ENCODE results near the gene OR52E4.

The OR52E4 gene
- total RNA-seq = 0 reads per million in 2 donors

GRCh38 chr11:5880329-5880728, at the start of gene OR52E4:
TSS of gene OR52E4 (plus strand) at chr11:5880629. CDS start at chr11:5884293, 3,664 bp downstream.
- no peak for DNase-seq

GRCh38 chr11:5831196-5831829, 49.1 kb upstream of the OR52E4 start:
- DNase-seq = no peak

GRCh38 chr11:5833446-5833845, 47.0 kb upstream of the OR52E4 start:
- DNase-seq = no peak

- no peak for DNase-seq
Observed at GRCh38 chr11:5837695-5838094, 42.7 kb upstream of the OR52E4 start.

GRCh38 chr11:5841797-5842196, 38.6 kb upstream of the OR52E4 start, which contains the start of gene OR52E6:
TSS of gene OR52E6 (minus strand) at chr11:5841897. CDS start at chr11:5841897, 0 bp downstream.
- no peak for DNase-seq

GRCh38 chr11:5846701-5847100, 33.7 kb upstream of the OR52E4 start:
- no peak for DNase-seq

- DNase-seq = no peak
Observed at GRCh38 chr11:5847711-5848110, 32.7 kb upstream of the OR52E4 start.

- no peak for DNase-seq
Observed at GRCh38 chr11:5851002-5851401, 29.4 kb upstream of the OR52E4 start.

GRCh38 chr11:5857590-5857989, 22.8 kb upstream of the OR52E4 start, which contains the start of gene OR52E8:
TSS of gene OR52E8 (minus strand) at chr11:5857690. CDS start at chr11:5857690, 0 bp downstream.
- DNase-seq = no peak

- no peak for DNase-seq
Observed at GRCh38 chr11:5865826-5866225, 14.6 kb upstream of the OR52E4 start.

GRCh38 chr11:5878564-5878963, 1.9 kb upstream of the OR52E4 start:
- no peak for DNase-seq

- no peak for DNase-seq
Observed at GRCh38 chr11:5881756-5882155, 1.3 kb downstream of the OR52E4 start.

GRCh38 chr11:5887172-5887571, 6.7 kb downstream of the OR52E4 start:
- DNase-seq = no peak

- DNase-seq = no peak
Observed at GRCh38 chr11:5887661-5888060, 7.2 kb downstream of the OR52E4 start.

- DNase-seq = no peak
Observed at GRCh38 chr11:5891216-5891800, 10.9 kb downstream of the OR52E4 start.

- DNase-seq = no peak
Observed at GRCh38 chr11:5892908-5893307, 12.5 kb downstream of the OR52E4 start, which contains the start of gene OR52E5. TSS of gene OR52E5 (plus strand) at chr11:5893208. CDS start at chr11:5900777, 7,569 bp downstream.

- no peak for DNase-seq
Observed at GRCh38 chr11:5899534-5899933, 19.1 kb downstream of the OR52E4 start.

- DNase-seq = no peak
Observed at GRCh38 chr11:5910540-5910939, 30.1 kb downstream of the OR52E4 start.

GRCh38 chr11:5922749-5923426, 42.5 kb downstream of the OR52E4 start:
- DNase-seq = no peak

GRCh38 chr11:5923427-5923776, 43.0 kb downstream of the OR52E4 start:
- DNase-seq = no peak

- DNase-seq = no peak
Observed at GRCh38 chr11:5923794-5924193, 43.4 kb downstream of the OR52E4 start.

GRCh38 chr11:5928271-5928670, 47.8 kb downstream of the OR52E4 start:
- DNase-seq = no peak

- no peak for DNase-seq
Observed at GRCh38 chr11:5928811-5929210, 48.4 kb downstream of the OR52E4 start.

Measured in activated gamma-delta T cell (primary cell).